GM19238 (cell line): ENCODE measurements around the gene MLST8.
"Not testable (repeated sequence)": the region's sequence is repeated elsewhere in the genome, so short reads cannot be mapped to it uniquely, and the experiment has no call there.

Experiments used
- DNase-seq: peaks from one replicate; pipeline ENCODE4 v3.0.0; 2011; ENCODE audit warnings: low spot score; ENCODE audit not compliant: insufficient read length

Gene MLST8

GRCh38 chr16:2189252-2189893, 15.9 kb upstream of the MLST8 start:
- DNase-seq: no peak

- DNase-seq: no peak
These were observed 15.1 kb upstream of the MLST8 start for GRCh38 chr16:2190002-2190658.

GRCh38 chr16:2190659-2191445, 14.4 kb upstream of the MLST8 start:
- DNase-seq: no peak

GRCh38 chr16:2191446-2191706, 13.9 kb upstream of the MLST8 start:
- DNase-seq: no peak

- no peak for DNase-seq
These were observed 11.0 kb upstream of the MLST8 start for GRCh38 chr16:2194166-2194834.

DNA sequence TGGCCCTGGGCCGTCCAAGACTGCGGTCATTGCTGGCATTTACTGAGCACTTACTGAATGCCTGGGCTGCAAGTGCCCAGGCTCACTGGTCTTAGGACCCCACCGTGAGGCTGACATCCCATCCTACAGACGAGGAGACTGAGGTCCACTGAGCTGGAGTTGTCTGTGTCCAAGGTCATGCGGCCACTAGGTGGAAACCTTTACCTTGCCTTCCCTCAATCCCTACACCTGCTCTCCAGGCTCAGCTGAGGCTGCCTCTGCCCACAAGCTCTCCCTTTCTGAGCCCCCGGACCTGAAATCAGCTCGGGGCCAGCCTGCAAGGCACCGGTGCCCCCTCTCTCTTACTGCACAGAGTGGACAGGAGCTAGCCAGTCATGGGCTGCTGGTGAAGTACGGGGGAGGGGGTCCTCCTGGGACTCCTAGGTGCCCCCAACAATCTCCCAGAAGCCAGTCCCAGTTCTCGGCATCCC, 10.4 kb upstream of the MLST8 start:
- DNase-seq: peak; percentile 65

DNA sequence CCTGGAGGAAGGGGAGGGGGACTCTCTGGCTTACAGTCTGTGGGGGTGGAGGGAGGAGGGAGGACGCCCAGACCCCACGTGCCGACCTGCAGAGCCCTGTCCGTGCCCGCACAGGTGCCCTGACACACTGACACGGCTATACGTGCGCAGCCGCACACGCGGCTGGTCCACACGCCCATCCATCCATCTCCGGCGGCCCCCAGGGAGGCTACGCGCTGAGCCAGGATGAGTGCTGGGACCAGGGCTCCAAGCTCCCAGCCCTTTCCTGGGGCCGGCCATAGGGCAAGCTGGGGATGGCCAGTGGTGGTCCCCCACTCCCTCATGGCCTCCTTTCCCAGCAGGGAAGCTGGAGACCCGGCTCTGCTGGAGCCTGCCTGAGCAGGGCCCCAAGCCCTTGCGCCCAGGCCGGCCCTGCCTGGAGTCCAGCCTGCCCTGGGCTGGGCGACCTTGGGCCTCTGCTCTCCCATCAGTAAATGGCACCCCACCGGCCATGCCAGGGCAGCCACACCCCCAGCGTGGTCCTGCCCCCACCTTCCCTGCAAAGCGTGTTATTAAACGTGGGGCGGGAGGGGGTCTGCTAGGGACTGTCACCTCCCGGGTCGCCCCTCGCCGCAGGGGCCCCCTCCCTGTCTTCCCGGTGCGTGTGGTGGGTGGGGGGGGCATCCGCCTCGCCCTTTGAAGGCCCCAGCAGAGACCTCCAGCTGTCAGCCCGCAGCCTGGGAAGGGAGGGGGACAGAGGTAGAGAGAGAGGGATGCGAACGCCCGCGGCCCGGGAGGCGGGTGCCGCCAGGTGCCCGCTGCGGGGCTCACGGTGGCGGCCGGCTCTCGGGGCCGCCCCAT, 9.7 kb upstream of the MLST8 start:
- DNase-seq: no peak

- no peak for DNase-seq
These were observed 8.9 kb upstream of the MLST8 start, which contains the start of gene CASKIN1 for GRCh38 chr16:2196162-2196980. Gene CASKIN1 (minus strand): TSS chr16:2196605. CDS start chr16:2196432, 173 bp downstream.

- DNase-seq: no peak
These were observed 8.2 kb upstream of the MLST8 start for GRCh38 chr16:2196981-2197511.

DNA sequence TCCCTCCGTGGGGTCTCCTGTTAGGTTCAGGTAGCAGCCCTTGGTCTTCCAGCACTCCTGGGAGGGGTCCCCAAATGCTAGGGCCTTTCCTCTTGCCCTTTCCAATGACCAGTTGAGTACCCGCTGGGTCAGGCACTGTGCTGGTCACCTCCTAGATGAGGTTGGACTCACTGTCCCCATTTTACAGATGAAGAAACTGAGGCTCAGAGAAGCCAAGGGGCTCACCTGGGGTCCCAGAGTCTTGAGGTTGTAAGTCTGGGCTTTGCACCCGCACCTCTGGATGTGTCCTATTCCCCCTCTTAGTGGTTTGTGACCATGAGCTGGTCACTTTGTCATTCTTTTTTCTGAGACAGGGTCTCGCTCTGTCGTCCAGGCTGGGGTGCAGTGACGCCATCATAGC, 7.5 kb upstream of the MLST8 start:
- no peak for DNase-seq

DNA sequence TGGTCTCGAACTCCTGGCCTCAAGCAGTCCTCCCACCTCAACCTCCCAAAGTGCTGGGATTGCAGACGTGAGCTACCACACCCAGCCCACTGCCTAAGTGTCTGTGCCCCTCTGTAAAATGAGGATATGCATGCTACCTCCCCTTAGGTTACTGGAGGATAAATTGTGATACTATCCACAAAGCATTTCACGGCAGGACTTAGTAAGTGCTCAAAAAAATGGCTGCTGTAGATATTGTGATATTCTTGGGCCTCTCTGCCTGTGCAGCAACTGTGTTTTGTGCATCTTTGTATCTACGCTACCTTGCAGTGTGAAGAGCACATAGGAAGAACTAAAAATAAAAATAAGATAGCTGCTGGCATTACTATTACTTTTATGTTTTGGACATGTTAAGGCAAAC, 7.0 kb upstream of the MLST8 start:
- DNase-seq: no peak

DNA sequence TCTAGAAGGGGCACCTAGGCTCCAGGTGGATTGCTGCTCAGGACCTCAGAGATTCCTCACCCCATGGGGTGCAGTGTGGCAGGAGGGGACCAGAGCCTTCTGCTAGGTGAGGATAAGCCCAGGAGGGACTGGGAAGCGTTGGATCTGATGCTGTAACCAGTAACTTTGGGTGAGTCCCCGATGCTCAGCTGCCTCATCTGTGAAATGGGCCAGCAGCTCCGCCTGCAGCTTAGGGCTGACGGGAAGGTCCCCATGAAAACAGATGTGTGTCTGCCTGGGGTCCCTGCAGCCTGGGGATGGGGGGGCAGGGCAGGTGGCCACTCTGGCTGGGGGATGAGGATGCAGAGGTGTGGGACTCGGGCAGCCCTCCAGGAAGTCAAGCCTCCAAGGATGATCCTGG, 6.2 kb upstream of the MLST8 start:
- no peak for DNase-seq

DNA sequence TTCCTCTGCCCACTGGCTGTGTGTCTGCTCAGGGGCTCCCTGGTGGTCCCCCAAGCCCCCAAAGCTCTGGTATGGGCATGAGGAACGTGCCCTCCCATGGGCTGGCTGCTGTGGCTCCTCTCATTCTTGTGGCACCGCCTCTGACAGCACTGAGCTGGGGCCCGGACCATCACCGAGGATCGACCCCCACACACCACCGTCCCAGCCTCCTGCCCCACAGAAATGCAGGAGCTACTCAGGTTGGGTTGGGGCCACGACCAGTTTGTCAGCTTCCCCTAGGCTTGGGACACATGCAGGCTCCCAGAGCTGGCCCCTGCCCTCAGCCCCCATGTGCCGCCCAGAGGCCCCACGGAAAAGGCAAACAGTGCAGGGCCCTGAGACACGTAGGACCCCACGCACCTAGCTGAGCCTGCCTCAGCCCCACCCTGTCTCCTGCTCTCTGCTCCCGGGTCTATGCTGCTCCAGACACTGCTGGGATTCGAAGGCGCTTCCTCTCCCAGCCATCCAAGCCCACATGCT, 5.6 kb upstream of the MLST8 start:
- DNase-seq: no peak

GRCh38 chr16:2200313-2200712, 4.9 kb upstream of the MLST8 start:
- no peak for DNase-seq

GRCh38 chr16:2203119-2203688, 2.0 kb upstream of the MLST8 start:
- not testable (repeated sequence) for DNase-seq

- no peak for DNase-seq
These were observed 694 bp upstream of the MLST8 start for GRCh38 chr16:2204416-2205103.

DNA sequence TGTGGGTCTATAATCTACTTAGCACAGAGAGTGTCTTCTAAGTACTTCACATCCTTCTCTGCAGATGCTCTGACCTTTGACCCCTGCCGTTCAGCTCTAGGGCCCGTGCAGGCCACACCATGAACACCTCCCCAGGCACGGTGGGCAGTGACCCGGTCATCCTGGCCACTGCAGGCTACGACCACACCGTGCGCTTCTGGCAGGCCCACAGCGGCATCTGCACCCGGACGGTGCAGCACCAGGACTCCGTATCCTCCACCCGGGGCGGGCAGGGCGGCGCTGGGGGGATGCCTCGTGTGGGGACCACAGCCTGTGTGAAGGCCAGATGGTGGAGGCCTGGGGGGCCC, 686 bp downstream of the MLST8 start:
- DNase-seq: no peak

DNA sequence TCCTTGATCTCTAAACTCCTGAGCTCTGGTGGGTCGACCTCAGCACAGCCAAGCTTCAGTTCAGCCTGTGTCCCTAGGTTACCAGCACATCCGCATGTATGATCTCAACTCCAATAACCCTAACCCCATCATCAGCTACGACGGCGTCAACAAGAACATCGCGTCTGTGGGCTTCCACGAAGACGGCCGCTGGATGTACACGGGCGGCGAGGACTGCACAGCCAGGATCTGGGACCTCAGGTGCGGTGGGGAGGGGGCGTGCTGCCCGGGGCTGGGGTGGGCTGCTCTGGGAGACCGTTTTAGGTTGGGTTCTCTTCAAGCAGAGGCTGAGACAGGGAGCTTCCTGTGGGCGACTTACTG, 1.1 kb downstream of the MLST8 start:
- no peak for DNase-seq
